Measurements from ENCODE around the gene SYNE4. TPM values are rescaled to one million over a fixed set of nuclear protein-coding genes. Genes with fewer than 3 reads are reported as not detected.

Gene SYNE4
- total RNA-seq, 4 donors from 2014 or later: 1.2 to 9.0 (median 2.9) TPM; not detected in 1

- H3K4me3 ChIP-seq: no peak overlapping the region
- no peak for DNase-seq
- intact Hi-C loops (cut with DNase I; ENCODE audit: low total_unique reads) (no loop called here), in situ Hi-C loops (cut with MboI; ENCODE audit: low pct_ligation_motif_present in 1 of 4, low pct_unique_long_range_greater_than_20kb in 1 of 4, low sequenced_read_pairs in 3 of 4) (no loop called here)
- TF ChIP-seq, protein P1, sequence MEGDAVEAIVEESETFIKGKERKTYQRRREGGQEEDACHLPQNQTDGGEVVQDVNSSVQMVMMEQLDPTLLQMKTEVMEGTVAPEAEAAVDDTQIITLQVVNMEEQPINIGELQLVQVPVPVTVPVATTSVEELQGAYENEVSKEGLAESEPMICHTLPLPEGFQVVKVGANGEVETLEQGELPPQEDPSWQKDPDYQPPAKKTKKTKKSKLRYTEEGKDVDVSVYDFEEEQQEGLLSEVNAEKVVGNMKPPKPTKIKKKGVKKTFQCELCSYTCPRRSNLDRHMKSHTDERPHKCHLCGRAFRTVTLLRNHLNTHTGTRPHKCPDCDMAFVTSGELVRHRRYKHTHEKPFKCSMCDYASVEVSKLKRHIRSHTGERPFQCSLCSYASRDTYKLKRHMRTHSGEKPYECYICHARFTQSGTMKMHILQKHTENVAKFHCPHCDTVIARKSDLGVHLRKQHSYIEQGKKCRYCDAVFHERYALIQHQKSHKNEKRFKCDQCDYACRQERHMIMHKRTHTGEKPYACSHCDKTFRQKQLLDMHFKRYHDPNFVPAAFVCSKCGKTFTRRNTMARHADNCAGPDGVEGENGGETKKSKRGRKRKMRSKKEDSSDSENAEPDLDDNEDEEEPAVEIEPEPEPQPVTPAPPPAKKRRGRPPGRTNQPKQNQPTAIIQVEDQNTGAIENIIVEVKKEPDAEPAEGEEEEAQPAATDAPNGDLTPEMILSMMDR (IDR thresholded peaks at IDR 0.05): no peak
- TF ChIP-seq POLR2A (IDR thresholded peaks at IDR 0.05) (no peak), POLR2AphosphoS5 (IDR thresholded peaks at IDR 0.05) (no peak), EP300 (IDR thresholded peaks at IDR 0.05; ENCODE audit: low read depth) (no peak)
- peaks cover 38% of the 10 kb centered on the region for H3K27me3 ChIP-seq
- H3K27ac ChIP-seq: no peak overlapping the region
- H3K36me3 ChIP-seq: no peaks in the 10 kb centered on the region
- no peaks in the 10 kb centered on the region for H3K9me3 ChIP-seq
- H3K4me1 ChIP-seq: peaks cover 5 to 19% (median 16%) of the 10 kb centered on the region in 4 donors
- 95 to 100% methylated on average over 2 to 4 of the region's 4 CpGs for WGBS, 2 donors (ENCODE audit: low coverage in 1 of 2)
Measured at GRCh38 chr19:35990156-35990555, 18.5 kb downstream of the SYNE4 start.

DNA sequence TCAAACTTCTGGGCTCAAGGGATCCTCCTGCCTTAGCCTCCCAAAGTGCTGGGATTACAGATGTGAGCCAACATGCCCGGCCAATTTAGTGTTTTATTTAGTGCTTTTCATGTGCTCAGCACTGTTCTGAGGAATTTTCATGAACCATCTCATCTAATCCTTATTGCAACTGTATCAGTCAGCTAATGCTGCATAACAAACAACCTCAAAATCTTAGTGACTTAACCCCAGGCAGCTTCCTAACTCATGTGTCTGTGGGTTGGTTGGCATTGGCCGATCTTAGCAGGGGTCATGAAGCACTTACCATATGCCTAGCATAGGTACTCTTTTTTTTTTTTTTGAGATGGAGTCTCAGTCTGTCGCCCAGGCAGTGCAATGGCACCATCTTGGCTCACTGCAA is 19.8 kb downstream of the SYNE4 start:
- in situ Hi-C loops (cut with MboI; ENCODE audit: low pct_ligation_motif_present in 1 of 4, low pct_unique_long_range_greater_than_20kb in 1 of 4, low sequenced_read_pairs in 3 of 4) (no loop called here), intact Hi-C loops (cut with DNase I; ENCODE audit: low total_unique reads) (no loop called here)
- no peaks in the 10 kb centered on the region for H3K9me3 ChIP-seq
- no peak overlapping the region for H3K27ac ChIP-seq
- H3K4me3 ChIP-seq: no peak overlapping the region
- 94% methylated on average over 2 to 3 of the region's 3 CpGs for WGBS, 2 donors (ENCODE audit: low coverage in 1 of 2)
- no peak for DNase-seq
- no peak for TF ChIP-seq POLR2A (IDR thresholded peaks at IDR 0.05)
- no peak for TF ChIP-seq POLR2AphosphoS5 (IDR thresholded peaks at IDR 0.05)
- TF ChIP-seq, protein P1 (IDR thresholded peaks at IDR 0.05): no peak
- no peak for TF ChIP-seq EP300 (IDR thresholded peaks at IDR 0.05; ENCODE audit: low read depth)
- peaks cover 38% of the 10 kb centered on the region for H3K27me3 ChIP-seq
- peaks cover 0 to 12% (median 10%) of the 10 kb centered on the region in 4 donors for H3K4me1 ChIP-seq
- no peaks in the 10 kb centered on the region for H3K36me3 ChIP-seq

DNA sequence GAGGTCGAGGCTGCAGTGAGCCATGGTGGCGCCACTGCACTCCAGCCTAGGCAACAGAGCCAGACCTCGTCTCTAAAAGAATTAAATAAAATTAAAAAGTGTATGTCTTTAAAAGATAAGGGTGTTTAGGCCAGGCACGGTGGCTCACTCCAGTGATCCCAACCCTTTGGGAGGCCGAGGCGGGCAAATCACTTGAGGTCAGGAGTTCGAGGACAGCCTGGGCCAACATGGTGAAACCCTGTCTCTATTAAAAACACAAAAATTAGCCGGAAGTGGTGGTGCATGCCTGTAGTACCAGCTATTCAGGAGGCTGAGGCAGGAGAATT is 21.1 kb downstream of the SYNE4 start:
- peak overlapping the region in 1 of 4 donors; percentile 40 for H3K4me3 ChIP-seq
- DNase-seq: no peak
- intact Hi-C loops (cut with DNase I; ENCODE audit: low total_unique reads): no loop called here
- H3K36me3 ChIP-seq: no peaks in the 10 kb centered on the region
- H3K4me1 ChIP-seq: peaks cover 0 to 11% (median 10%) of the 10 kb centered on the region in 4 donors
- TF ChIP-seq EP300 (IDR thresholded peaks at IDR 0.05; ENCODE audit: low read depth): no peak
- TF ChIP-seq POLR2AphosphoS5 (IDR thresholded peaks at IDR 0.05): no peak
- no peaks in the 10 kb centered on the region for H3K9me3 ChIP-seq
- 23% methylated on average over 4 to 8 of the region's 8 CpGs for WGBS, 2 donors (ENCODE audit: low coverage in 1 of 2)
- H3K27me3 ChIP-seq: peaks cover 38% of the 10 kb centered on the region
- no peak overlapping the region for H3K27ac ChIP-seq
- in situ Hi-C loops (cut with MboI; ENCODE audit: low pct_ligation_motif_present in 1 of 4, low pct_unique_long_range_greater_than_20kb in 1 of 4, low sequenced_read_pairs in 3 of 4): no loop called here

- no peaks in the 10 kb centered on the region for H3K36me3 ChIP-seq
- 8 to 10% methylated on average over 16 to 53 of the region's 54 CpGs for WGBS, 2 donors (ENCODE audit: low coverage in 1 of 2)
- intact Hi-C loops (cut with DNase I; ENCODE audit: low total_unique reads) (no loop called here), in situ Hi-C loops (cut with MboI; ENCODE audit: low pct_ligation_motif_present in 1 of 4, low pct_unique_long_range_greater_than_20kb in 1 of 4, low sequenced_read_pairs in 3 of 4) (no loop called here)
- TF ChIP-seq POLR2AphosphoS5 (IDR thresholded peaks at IDR 0.05): no peak
- H3K9me3 ChIP-seq: no peaks in the 10 kb centered on the region
- H3K4me3 ChIP-seq: peak overlapping the region in 2 of 4 donors; percentile 27 to 40
- H3K27ac ChIP-seq: no peak overlapping the region
- peaks cover 0 to 11% (median 10%) of the 10 kb centered on the region in 4 donors for H3K4me1 ChIP-seq
- DNase-seq: peak; percentile 57
- H3K27me3 ChIP-seq: peaks cover 38% of the 10 kb centered on the region
Measured at GRCh38 chr19:35986664-35987570, 21.7 kb downstream of the SYNE4 start.

DNA sequence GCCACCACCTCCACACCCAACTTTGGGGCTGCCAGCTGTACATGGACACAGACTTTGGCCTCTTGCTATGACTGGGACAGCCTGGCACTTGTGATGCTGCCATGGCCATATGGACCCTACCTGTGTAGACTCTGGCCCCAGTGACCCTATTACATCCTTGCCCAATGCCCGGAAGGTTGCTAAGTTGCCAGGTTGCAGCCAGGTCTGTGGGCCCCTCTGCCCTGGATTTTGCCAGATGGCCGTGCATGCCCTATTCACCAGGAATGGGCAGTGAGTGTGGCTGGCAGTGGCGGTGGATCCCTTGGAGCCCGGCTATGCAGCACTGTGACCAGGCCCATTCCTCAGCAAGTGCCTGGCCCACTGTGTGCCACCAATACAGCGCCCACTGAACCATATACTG is 22.5 kb downstream of the SYNE4 start:
- intact Hi-C loops (cut with DNase I; ENCODE audit: low total_unique reads) (no loop called here), in situ Hi-C loops (cut with MboI; ENCODE audit: low pct_ligation_motif_present in 1 of 4, low pct_unique_long_range_greater_than_20kb in 1 of 4, low sequenced_read_pairs in 3 of 4) (no loop called here)
- H3K27me3 ChIP-seq: peaks cover 38% of the 10 kb centered on the region
- TF ChIP-seq POLR2A (IDR thresholded peaks at IDR 0.05) (no peak), EP300 (IDR thresholded peaks at IDR 0.05; ENCODE audit: low read depth) (no peak), POLR2AphosphoS5 (IDR thresholded peaks at IDR 0.05) (no peak)
- TF ChIP-seq, protein P1 (IDR thresholded peaks at IDR 0.05): no peak
- H3K4me1 ChIP-seq: peaks cover 0 to 11% (median 10%) of the 10 kb centered on the region in 4 donors
- H3K4me3 ChIP-seq: no peak overlapping the region
- no peaks in the 10 kb centered on the region for H3K9me3 ChIP-seq
- DNase-seq: no peak
- no peaks in the 10 kb centered on the region for H3K36me3 ChIP-seq
- 85% methylated on average over 5 of the region's 5 CpGs; no CpG with 5 or more reads in 1 of the 2 donors for WGBS, 2 donors (ENCODE audit: low coverage in 1 of 2)
- H3K27ac ChIP-seq: no peak overlapping the region
